K562 (cell line): ENCODE data around the gene FHIT. TPM values are rescaled to one million over a fixed set of nuclear protein-coding genes. Genes with fewer than 3 reads are reported as not detected.

Experiments
- ATAC-seq: fragments of 200-7000 bp; cut with Tn5 transposase; 3 replicates; pipeline ENCODE4 v1.9.1; 2020; ENCODE audit warnings: moderate library complexity
- BruUV-seq: library from RNA; stranded (reverse); fragments of 400-500 nt; replicated peaks from 2 replicates; lab custom pipeline; 2021; lab: Mats Ljungman, UMichigan
- CTCF ChIA-PET: fragments of 300-600 bp; formaldehyde crosslinking; extraction: SDS; loops from one replicate; lab custom pipeline; 2021; ENCODE audit warnings: low intra/inter-chr PET ratio; lab: Yijun Ruan, JAX
- POLR2A ChIA-PET: fragments of 300-600, 350-650 bp; sonication (Branson Sonifier 250); formaldehyde crosslinking; extraction: SDS; loops from one replicate; lab custom pipeline; 2021; ENCODE audit warnings: antibody characterized with exemption, inconsistent platforms; lab: Yijun Ruan, JAX
- DNase-seq, 4 experiments: peaks; one replicate each; pipeline versions ENCODE4 v3.0.0 to v3.0.0-alpha.2; 2011 to 2018; ENCODE audit warnings: low spot score in 3 of 4, mixed read lengths in 3 of 4; ENCODE audit errors: extremely low read depth in 1 of 4
- FAIRE-seq: peaks from 2 replicates; lab custom pipeline; 2011; peaks lifted over from hg19 to GRCh38; lab: Jason Lieb, UNC
- H2AFZ ChIP-seq: 2 replicates; pipeline ENCODE4 v1.6.0; 2011; ENCODE audit warnings: low read depth, low read length, control low read depth, inconsistent platforms
- H3K27ac ChIP-seq: fragments of 200-600 bp; 3 replicates; pipeline ENCODE4 v1.8.0; 2011; ENCODE audit warnings: low read depth, mild to moderate bottlenecking, control low read depth, inconsistent platforms, low read length, moderate library complexity, mixed read lengths; ENCODE audit errors: extremely low read depth
- H3K27me3 ChIP-seq, 2 experiments: fragments of 300-600 bp in 1 of 2; 2 replicates in 1 of 2; 3 replicates in 1 of 2; pipeline versions ENCODE4 v1.6.0 to v1.8.0; 2011; ENCODE audit warnings: inconsistent platforms in 2 of 2, low read length in 2 of 2, mild to moderate bottlenecking in 1 of 2, mixed read lengths in 1 of 2, moderate library complexity in 1 of 2; ENCODE audit not compliant: control insufficient read depth in 2 of 2, insufficient read depth in 2 of 2
- H3K36me3 ChIP-seq: fragments of 300-600 bp; 3 replicates; pipeline ENCODE4 v1.8.0; 2011; ENCODE audit warnings: mild to moderate bottlenecking, low read length, inconsistent platforms; ENCODE audit not compliant: control insufficient read depth, insufficient read depth
- H3K4me1 ChIP-seq, 2 experiments: fragments of 200-600 bp in 1 of 2; replicated peaks in 1 of 2; 2 replicates in 1 of 2; 3 replicates in 1 of 2; pipeline versions ENCODE4 v1.5.1 to v1.8.0; 2011; ENCODE audit warnings: inconsistent platforms in 2 of 2, low read length in 2 of 2, mild to moderate bottlenecking in 1 of 2, mixed read lengths in 1 of 2, moderate library complexity in 1 of 2; ENCODE audit not compliant: control insufficient read depth in 2 of 2, insufficient read depth in 2 of 2
- H3K4me2 ChIP-seq: 2 replicates; pipeline ENCODE4 v1.6.1; 2011; ENCODE audit warnings: low read length, control low read depth, inconsistent platforms, mixed read lengths; ENCODE audit not compliant: insufficient read depth
- H3K4me3 ChIP-seq: fragments of 200-600 bp; sonication (generic), shearing (Covaris generic); 2 replicates; pipeline ENCODE4 v1.5.1; 2016; ENCODE audit warnings: control low read depth, inconsistent platforms
- H3K79me2 ChIP-seq: fragments of 200-600 bp; 3 replicates; pipeline ENCODE4 v1.8.0; 2011; ENCODE audit warnings: low read length, inconsistent platforms; ENCODE audit not compliant: control insufficient read depth, insufficient read depth
- H3K9ac ChIP-seq, 2 experiments: 2 replicates each; pipeline versions ENCODE4 v1.6.0 to v1.6.1; 2011; ENCODE audit warnings: low read depth in 2 of 2, low read length in 2 of 2, control low read depth in 1 of 2, inconsistent platforms in 1 of 2, mild to moderate bottlenecking in 1 of 2, mixed read lengths in 1 of 2; ENCODE audit not compliant: insufficient read depth in 1 of 2
- H3K9me1 ChIP-seq: one replicate; pipeline ENCODE4 v1.6.0; 2011; ENCODE audit warnings: inconsistent platforms, mild to moderate bottlenecking, low read length, moderate library complexity; ENCODE audit not compliant: control insufficient read depth, insufficient read depth
- H3K9me3 ChIP-seq: replicated peaks from 2 replicates; pipeline ENCODE4 v1.5.1; 2011; ENCODE audit warnings: low read depth, low read length, inconsistent platforms; ENCODE audit not compliant: control insufficient read depth, insufficient read depth
- H4K20me1 ChIP-seq: replicated peaks from 2 replicates; pipeline ENCODE4 v1.6.1; 2011; ENCODE audit warnings: low read length, inconsistent platforms, mixed read lengths; ENCODE audit not compliant: control insufficient read depth, insufficient read depth
- FOS ChIP-seq: IDR thresholded peaks from 3 replicates; pipeline ENCODE4 v1.6.1; 2011; ENCODE audit not compliant: insufficient read length; ENCODE audit errors: extremely low read depth
- NFIC ChIP-seq: fragments of 450-650 bp; IDR thresholded peaks from 2 replicates; pipeline ENCODE4 v1.6.1; 2017; ENCODE audit warnings: mild to moderate bottlenecking, inconsistent platforms
- ZNF316 ChIP-seq: fragments of 450-650 bp; IDR thresholded peaks from 2 replicates; pipeline ENCODE4 v1.6.1; 2016
- WGBS: fragments of 100-300 bp; shearing (Covaris generic); methylation state at CpG from one replicate; pipeline ENCODE4 v1.1.6; 2016; ENCODE audit warnings: low coverage, mixed read lengths; ENCODE audit not compliant: insufficient coverage; ENCODE audit errors: missing lambda C conversion rate; 5-methylcytosine and 5-hydroxymethylcytosine counted together
- in situ Hi-C: fragments of 300-500 bp; cut with MboI; formaldehyde crosslinking; loops from 4 replicates; pipeline ENCODE4 v1.15.0; 2018; ENCODE audit warnings: inconsistent platforms, mixed read lengths
- intact Hi-C: fragments of 100-400 bp; cut with micrococcal nuclease; formaldehyde crosslinking; loops from 2 replicates; pipeline ENCODE4 v1.14.2; 2022
- polyA plus RNA-seq, 8 experiments: library from polyadenylated mRNA; depleted of rRNA in 4 of 8; stranded (reverse) in 5 of 8; unstranded in 3 of 8; fragments of >200 nt; fragmentation: Nextera tagmentation in 2 of 8; fragmentation: Illumina TruSeq in 1 of 8; extraction: Ambion mirVana in 2 of 8; extraction: Trizol in 1 of 8; gene quantifications; 2 replicates each; pipeline versions ENCODE4 v1.2.1 to v1.2.3, GENCODE V29; 2011 to 2014; ENCODE audit warnings: inconsistent platforms in 1 of 8, missing spikeins in 1 of 8
- total RNA-seq, 7 experiments: library from RNA; depleted of rRNA in 6 of 7; stranded (reverse); fragments of >200 nt in 6 of 7; fragmentation: Illumina TruSeq in 2 of 7; extraction: Trizol in 2 of 7; gene quantifications; 2 replicates each; pipeline versions ENCODE4 v1.2.1 to v1.2.3, GENCODE V29; 2011 to 2021; ENCODE audit warnings: low replicate concordance in 1 of 7
- TF ChIP-seq, protein P1 (sequence below), 2 experiments: fragments of 450-650 bp in 1 of 2; sonication (generic) in 1 of 2; formaldehyde crosslinking; conservative IDR thresholded peaks; 2 replicates each; pipeline versions ENCODE4 v1.4.0 to v1.8.1; 2020 to 2022; ENCODE audit warnings: mild to moderate bottlenecking in 1 of 2, missing genetic modification reagents in 1 of 2

FHIT gene
- total and polyA plus RNA-seq, 9 of the 15 experiments (the other 6 are each of a cell fraction or from before 2014, with no cell fraction given), result 1.7 to 9.1 (median 4.3) TPM

DNA sequence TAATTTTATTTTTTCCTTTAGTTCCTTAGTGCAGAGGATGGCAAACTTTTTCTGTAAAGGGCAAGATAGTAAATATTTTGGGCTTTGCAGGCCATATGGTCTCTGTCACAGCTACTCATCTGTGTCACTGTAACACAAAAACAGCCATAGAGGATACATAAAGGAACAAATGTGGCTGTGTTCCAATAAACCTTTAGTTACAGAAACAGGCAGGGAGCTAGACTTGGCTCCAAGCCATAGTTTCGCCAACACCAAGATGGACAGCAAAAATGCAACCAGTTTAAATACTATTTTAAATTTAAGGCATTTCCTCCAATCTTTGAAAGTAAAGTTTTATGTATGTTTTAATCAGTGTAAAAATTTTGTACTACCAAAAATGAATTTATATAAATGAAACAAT is 753.4 kb downstream of the FHIT start:
- WGBS, result 41% methylated on average over 1 of the region's 1 CpG
- H2AFZ ChIP-seq, result no peak overlapping the region
- H3K27ac ChIP-seq, result no peak overlapping the region
- no peaks in the 10 kb centered on the region for H3K79me2 ChIP-seq
- no peaks in the 10 kb centered on the region for H3K4me1 ChIP-seq
- no peaks in the 10 kb centered on the region for H3K9me1 ChIP-seq
- H3K9ac ChIP-seq, result no peak overlapping the region
- TF ChIP-seq FOS (no peak), NFIC (0 out of 2 replicates have a peak, but pooled peaks have one; percentile 42)
- TF ChIP-seq, all 486 proteins: peak for 1
- DNase-seq, result no peak
- in situ Hi-C loops (no loop called here), intact Hi-C loops (loop anchor here (1.0 kb wide), 1 partner anchor 58 kb away; no protein-coding TSS in a partner anchor)
- ATAC-seq, result no peak
- H3K36me3 ChIP-seq, result no peaks in the 10 kb centered on the region
- H3K9me3 ChIP-seq, result no peaks in the 10 kb centered on the region
- H4K20me1 ChIP-seq, result no peaks in the 10 kb centered on the region
- H3K4me2 ChIP-seq, result no peak overlapping the region
- H3K4me3 ChIP-seq, result no peak overlapping the region
- no peak for FAIRE-seq
- H3K27me3 ChIP-seq, result no peaks in the 10 kb centered on the region
- ChIA-PET POLR2A (interaction anchor here (1.3 kb wide), 1 partner anchor 58 kb away, joined by 4 read pairs; no protein-coding TSS in a partner anchor), CTCF (no interaction called here)
- BruUV-seq, result no TSS peak

DNA sequence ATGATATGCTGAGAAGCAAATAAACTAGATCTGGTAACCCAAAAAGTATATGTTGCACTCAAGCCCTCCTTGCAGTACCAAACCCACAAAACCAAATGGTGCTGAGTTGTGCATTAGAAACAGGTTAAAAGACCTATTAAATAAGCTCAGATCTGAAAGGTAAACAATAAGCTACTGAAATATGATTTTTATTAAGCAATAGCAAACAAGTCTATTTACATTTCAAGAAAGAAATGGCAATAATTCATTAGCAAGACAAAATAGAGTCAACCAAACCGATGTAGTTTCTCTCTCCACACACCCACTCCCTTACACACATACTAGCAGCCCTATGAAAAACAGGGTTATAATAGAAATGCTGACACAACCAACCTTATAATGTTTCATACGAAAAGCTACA is 760.3 kb downstream of the FHIT start:
- no peak overlapping the region for H3K4me2 ChIP-seq
- WGBS, result 4% methylated on average over 2 of the region's 2 CpGs
- H3K4me3 ChIP-seq, result no peak overlapping the region
- H4K20me1 ChIP-seq, result no peaks in the 10 kb centered on the region
- BruUV-seq, result no TSS peak
- H2AFZ ChIP-seq, result no peak overlapping the region
- no peak overlapping the region for H3K27ac ChIP-seq
- H3K27me3 ChIP-seq, result no peaks in the 10 kb centered on the region
- FAIRE-seq, result no peak
- CTCF ChIA-PET, result no interaction called here
- no peaks in the 10 kb centered on the region for H3K9me1 ChIP-seq
- TF ChIP-seq, protein P1, sequence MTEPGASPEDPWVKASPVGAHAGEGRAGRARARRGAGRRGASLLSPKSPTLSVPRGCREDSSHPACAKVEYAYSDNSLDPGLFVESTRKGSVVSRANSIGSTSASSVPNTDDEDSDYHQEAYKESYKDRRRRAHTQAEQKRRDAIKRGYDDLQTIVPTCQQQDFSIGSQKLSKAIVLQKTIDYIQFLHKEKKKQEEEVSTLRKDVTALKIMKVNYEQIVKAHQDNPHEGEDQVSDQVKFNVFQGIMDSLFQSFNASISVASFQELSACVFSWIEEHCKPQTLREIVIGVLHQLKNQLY (CRISPR knock-in tag; conservative IDR thresholded peaks at IDR 0.05), result no peak
- TF ChIP-seq ZNF316, result peak; percentile 18; the same call in 1 of the 2 replicates
- TF ChIP-seq, all 486 proteins: peak for 1
- Histone ChIP-seq H3K36me3 (no peaks in the 10 kb centered on the region), H3K79me2 (no peaks in the 10 kb centered on the region), H3K9me3 (no peaks in the 10 kb centered on the region), H3K9ac (no peak overlapping the region), H3K4me1 (no peaks in the 10 kb centered on the region; a peak in 1 of 5 replicates)
- intact Hi-C loops (no loop called here), in situ Hi-C loops (no loop called here)
- DNase-seq, result no peak
- ATAC-seq, result no peak
- POLR2A ChIA-PET, result no interaction called here
